ENCODE measurements around the gene PAQR5. TPM values are rescaled to one million over a fixed set of nuclear protein-coding genes. Genes with fewer than 3 reads are reported as not detected.
A peak's percentile ranks its signal among the peaks of the same experiment; 100 is the strongest.

PAQR5 gene
- total and polyA plus RNA-seq, 9 of the 15 experiments (the other 6 are each of a cell fraction or from before 2014, with no cell fraction given), result 0.04 to 0.08 TPM; not detected in 7

DNA sequence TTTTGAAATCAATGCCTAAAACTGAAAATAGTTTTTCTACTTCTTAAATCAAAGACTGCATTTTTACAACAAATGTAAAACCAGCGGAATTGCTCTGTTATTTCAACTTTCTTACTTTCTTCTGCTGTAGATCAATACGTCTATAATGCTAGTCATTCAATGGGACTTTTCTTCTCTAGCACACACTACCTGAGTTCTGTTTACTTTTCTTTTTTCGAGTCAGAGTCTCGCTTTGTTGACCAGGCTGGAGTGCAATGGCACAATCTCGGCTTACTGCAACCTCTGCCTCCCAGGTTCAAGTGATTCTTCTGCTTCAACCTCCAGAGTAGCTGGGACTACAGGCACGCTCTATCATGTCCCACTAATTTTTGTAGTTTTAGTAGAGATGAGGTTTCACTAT lies 74.7 kb downstream of the PAQR5 start:
- H3K9ac ChIP-seq (ENCODE audit: insufficient read depth in 1 of 2, low read depth in 2 of 2, low read length in 2 of 2), result no peak overlapping the region
- H3K27ac ChIP-seq (ENCODE audit: extremely low read depth, low read depth, low read length), result no peak overlapping the region
- BruUV-seq (replicated peaks), result no TSS peak
- H3K9me3 ChIP-seq (replicated peaks; ENCODE audit: control insufficient read depth, insufficient read depth, low read depth, low read length), result no peaks in the 10 kb centered on the region
- peaks cover 11 to 35% of the 10 kb centered on the region in 2 experiments for H3K27me3 ChIP-seq (ENCODE audit: control insufficient read depth in 2 of 2, insufficient read depth in 2 of 2, low read length in 2 of 2)
- WGBS (ENCODE audit: insufficient coverage, low coverage, missing lambda C conversion rate), result 4% methylated on average over 6 of the region's 6 CpGs
- no peaks in the 10 kb centered on the region for H3K4me1 ChIP-seq (replicated peaks in 1 of 2; ENCODE audit: control insufficient read depth in 2 of 2, insufficient read depth in 2 of 2, low read length in 2 of 2)
- H3K4me2 ChIP-seq (ENCODE audit: insufficient read depth, low read length), result no peak overlapping the region
- CTCF ChIA-PET (ENCODE audit: low intra/inter-chr PET ratio), result no interaction called here
- in situ Hi-C loops (cut with MboI) (no loop called here), intact Hi-C loops (cut with micrococcal nuclease) (no loop called here)
- H3K4me3 ChIP-seq, result no peak overlapping the region
- H3K36me3 ChIP-seq (ENCODE audit: control insufficient read depth, insufficient read depth, low read length), result no peaks in the 10 kb centered on the region
- no peak for TF ChIP-seq ZNF699 (CRISPR knock-in tag; IDR thresholded peaks at IDR 0.05; ENCODE audit: insufficient replicate concordance)
- no peaks in the 10 kb centered on the region for H4K20me1 ChIP-seq (replicated peaks; ENCODE audit: control insufficient read depth, insufficient read depth, low read length)
- FAIRE-seq, result no peak
- no peak for ATAC-seq
- no peaks in the 10 kb centered on the region for H3K9me1 ChIP-seq (ENCODE audit: control insufficient read depth, insufficient read depth, low read length)
- no peaks in the 10 kb centered on the region for H3K79me2 ChIP-seq (ENCODE audit: control insufficient read depth, insufficient read depth, low read length)
- no peak overlapping the region for H2AFZ ChIP-seq (ENCODE audit: low read depth, low read length)
- POLR2A ChIA-PET, result no interaction called here
- DNase-seq (ENCODE audit: extremely low read depth in 1 of 4, low spot score in 3 of 4), result no peak

DNA sequence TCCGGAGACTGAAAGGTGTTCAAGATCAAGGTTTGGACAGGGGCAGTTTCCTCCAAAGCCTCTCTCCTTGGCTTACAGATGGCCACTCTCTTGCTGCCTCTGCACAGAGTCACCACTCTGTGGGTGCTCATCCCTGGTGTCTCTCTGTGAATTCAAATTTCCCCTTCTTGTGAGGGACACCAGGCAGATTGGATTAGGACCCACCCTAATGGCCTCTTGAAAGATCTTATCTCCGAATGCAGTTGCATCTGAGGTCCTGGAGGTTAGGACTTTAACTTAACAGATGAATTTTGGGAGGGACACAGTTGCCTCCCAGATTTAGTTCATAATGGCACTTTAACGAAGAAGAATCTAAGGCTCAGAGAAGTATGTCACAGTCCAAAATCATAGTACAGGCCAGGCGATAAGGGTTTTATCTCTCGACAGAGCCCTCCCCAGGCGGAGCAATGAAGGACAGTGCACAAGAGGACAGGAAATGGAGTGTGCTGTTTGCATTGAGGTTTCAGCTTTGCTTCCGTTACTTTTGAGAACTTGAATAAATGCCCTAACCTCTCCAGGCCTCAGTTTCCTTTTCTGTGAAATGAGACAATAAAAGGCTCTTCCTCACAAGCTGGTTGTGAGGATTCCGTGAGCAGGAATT lies 76.6 kb downstream of the PAQR5 start:
- Histone ChIP-seq H3K27me3 (ENCODE audit: control insufficient read depth in 2 of 2, insufficient read depth in 2 of 2, low read length in 2 of 2) (peaks cover 14 to 48% of the 10 kb centered on the region in 2 experiments), H3K9me3 (replicated peaks; ENCODE audit: control insufficient read depth, insufficient read depth, low read depth, low read length) (no peaks in the 10 kb centered on the region), H4K20me1 (replicated peaks; ENCODE audit: control insufficient read depth, insufficient read depth, low read length) (no peaks in the 10 kb centered on the region), H3K36me3 (ENCODE audit: control insufficient read depth, insufficient read depth, low read length) (no peaks in the 10 kb centered on the region), H2AFZ (ENCODE audit: low read depth, low read length) (no peak overlapping the region), H3K27ac (ENCODE audit: extremely low read depth, low read depth, low read length) (no peak overlapping the region), H3K79me2 (ENCODE audit: control insufficient read depth, insufficient read depth, low read length) (no peaks in the 10 kb centered on the region), H3K4me1 (replicated peaks in 1 of 2; ENCODE audit: control insufficient read depth in 2 of 2, insufficient read depth in 2 of 2, low read length in 2 of 2) (no peaks in the 10 kb centered on the region), H3K4me3 (no peak overlapping the region), H3K9ac (ENCODE audit: insufficient read depth in 1 of 2, low read depth in 2 of 2, low read length in 2 of 2) (no peak overlapping the region), H3K4me2 (ENCODE audit: insufficient read depth, low read length) (no peak overlapping the region), H3K9me1 (ENCODE audit: control insufficient read depth, insufficient read depth, low read length) (no peaks in the 10 kb centered on the region)
- ATAC-seq (peak; percentile 40; the same call in 1 of the 3 replicates), FAIRE-seq (no peak), DNase-seq (ENCODE audit: extremely low read depth in 1 of 4, low spot score in 3 of 4) (no peak)
- 0% methylated on average over 8 of the region's 8 CpGs for WGBS (ENCODE audit: insufficient coverage, low coverage, missing lambda C conversion rate)
- BruUV-seq (replicated peaks), result no TSS peak
- in situ Hi-C loops (cut with MboI), result no loop called here
- CTCF ChIA-PET (ENCODE audit: low intra/inter-chr PET ratio), result no interaction called here
- intact Hi-C loops (cut with micrococcal nuclease), result no loop called here
- POLR2A ChIA-PET, result interaction anchor here (0.8 kb wide), 1 partner anchor 32 kb away, joined by 3 read pairs; no protein-coding TSS in a partner anchor
- peak; percentile 66 for TF ChIP-seq GABPA (tag; conservative IDR thresholded peaks at IDR 0.05; ENCODE audit: low read depth)
- no peak for TF ChIP-seq XRCC4 (IDR thresholded peaks at IDR 0.05; ENCODE audit: extremely low read depth, insufficient read depth, insufficient read length)
- TF ChIP-seq MAZ (CRISPR knock-in tag; conservative IDR thresholded peaks at IDR 0.05 in 1 of 2, IDR thresholded peaks at IDR 0.05 in 1 of 2), result no peak
- no peak for TF ChIP-seq ZNF699 (CRISPR knock-in tag; IDR thresholded peaks at IDR 0.05; ENCODE audit: insufficient replicate concordance)
- TF ChIP-seq, protein P1, sequence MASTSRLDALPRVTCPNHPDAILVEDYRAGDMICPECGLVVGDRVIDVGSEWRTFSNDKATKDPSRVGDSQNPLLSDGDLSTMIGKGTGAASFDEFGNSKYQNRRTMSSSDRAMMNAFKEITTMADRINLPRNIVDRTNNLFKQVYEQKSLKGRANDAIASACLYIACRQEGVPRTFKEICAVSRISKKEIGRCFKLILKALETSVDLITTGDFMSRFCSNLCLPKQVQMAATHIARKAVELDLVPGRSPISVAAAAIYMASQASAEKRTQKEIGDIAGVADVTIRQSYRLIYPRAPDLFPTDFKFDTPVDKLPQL (IDR thresholded peaks at IDR 0.05; ENCODE audit: extremely low read depth, insufficient read length), result no peak
- TF ChIP-seq, protein P2, sequence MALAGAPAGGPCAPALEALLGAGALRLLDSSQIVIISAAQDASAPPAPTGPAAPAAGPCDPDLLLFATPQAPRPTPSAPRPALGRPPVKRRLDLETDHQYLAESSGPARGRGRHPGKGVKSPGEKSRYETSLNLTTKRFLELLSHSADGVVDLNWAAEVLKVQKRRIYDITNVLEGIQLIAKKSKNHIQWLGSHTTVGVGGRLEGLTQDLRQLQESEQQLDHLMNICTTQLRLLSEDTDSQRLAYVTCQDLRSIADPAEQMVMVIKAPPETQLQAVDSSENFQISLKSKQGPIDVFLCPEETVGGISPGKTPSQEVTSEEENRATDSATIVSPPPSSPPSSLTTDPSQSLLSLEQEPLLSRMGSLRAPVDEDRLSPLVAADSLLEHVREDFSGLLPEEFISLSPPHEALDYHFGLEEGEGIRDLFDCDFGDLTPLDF (CRISPR knock-in tag; IDR thresholded peaks at IDR 0.05), result no peak
- TF ChIP-seq ZC3H4 (CRISPR knock-in tag; IDR thresholded peaks at IDR 0.05; ENCODE audit: borderline replicate concordance), result no peak
- TF ChIP-seq SNIP1 (IDR thresholded peaks at IDR 0.05; ENCODE audit: low read depth), result no peak
- no peak for TF ChIP-seq CBFA2T3 (IDR thresholded peaks at IDR 0.05)
- no peak for TF ChIP-seq SMAD3 (CRISPR knock-in tag; conservative IDR thresholded peaks at IDR 0.05)
- no peak for TF ChIP-seq RHOXF2B (CRISPR knock-in tag; conservative IDR thresholded peaks at IDR 0.05)
- TF ChIP-seq ZNF174 (CRISPR knock-in tag; IDR thresholded peaks at IDR 0.05), result no peak
- TF ChIP-seq KDM5B (IDR thresholded peaks at IDR 0.05; ENCODE audit: insufficient replicate concordance, low read depth, low read length), result no peak
- no peak for TF ChIP-seq MCM2 (IDR thresholded peaks at IDR 0.05; ENCODE audit: low read depth)
